HEK293T (cell line): Measurements from ENCODE around the gene KRTAP12-1.

Experiments used
- ARNT ChIP-seq: fragments of 450-650 bp; IDR thresholded peaks from 2 replicates; pipeline ENCODE4 v1.6.1; 2017; ENCODE audit warnings: mild to moderate bottlenecking
- FOXA1 ChIP-seq: fragments of 450-650 bp; IDR thresholded peaks from 2 replicates; pipeline ENCODE4 v1.6.1; 2016; ENCODE audit warnings: mild to moderate bottlenecking
- FOXK2 ChIP-seq: fragments of 450-650 bp; IDR thresholded peaks from 2 replicates; pipeline ENCODE4 v1.6.1; 2016; ENCODE audit warnings: mild to moderate bottlenecking
- FOXM1 ChIP-seq: fragments of 450-650 bp; IDR thresholded peaks from 2 replicates; pipeline ENCODE4 v1.6.1; 2017; ENCODE audit warnings: mild to moderate bottlenecking, borderline replicate concordance
- SUZ12 ChIP-seq: fragments of 450-650 bp; IDR thresholded peaks from 2 replicates; pipeline ENCODE4 v1.6.1; 2016; ENCODE audit warnings: mild to moderate bottlenecking
- ZNF384 ChIP-seq: fragments of 450-650 bp; IDR thresholded peaks from 2 replicates; pipeline ENCODE4 v1.6.1; 2016

DNA sequence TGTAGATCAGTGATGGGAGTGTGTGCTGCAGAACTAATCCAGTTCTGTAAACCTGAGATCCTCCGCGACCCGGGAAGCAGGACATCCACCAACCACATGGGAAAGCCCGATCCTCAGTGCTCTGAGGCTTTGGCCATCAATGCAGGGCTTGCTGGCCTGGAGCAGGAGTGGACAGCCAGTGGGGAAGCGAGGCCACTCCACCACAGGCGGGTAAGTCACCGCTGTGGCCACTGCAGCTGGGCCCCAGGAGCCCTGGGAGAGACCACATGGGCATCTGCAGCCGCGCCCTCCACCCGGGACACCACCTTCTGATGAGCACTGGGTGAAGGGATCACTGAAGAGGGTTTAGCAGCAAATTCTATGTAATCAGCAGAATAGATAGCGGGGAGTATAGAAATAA is 811 bp downstream of the KRTAP12-1 start:
- TF ChIP-seq ZNF384 (no peak), FOXM1 (no peak), FOXA1 (no peak), SUZ12 (no peak), FOXK2 (no peak), ARNT (no peak)
